Lower lobe of right lung (tissue), 2 donors: ENCODE data around the gene HOXA13. TPM values are rescaled to one million over a fixed set of nuclear protein-coding genes. Genes with fewer than 3 reads are reported as not detected.

ENCODE experiments used
- ATAC-seq, 2 donors: fragments of 200-7000 bp; cut with Tn5 transposase; one replicate each; pipeline ENCODE4 v1.9.1; 2020 to 2022; ENCODE audit warnings: mild to moderate bottlenecking in 2 of 2, moderate library complexity in 2 of 2
- DNase-seq: peaks from one replicate; pipeline ENCODE4 v3.0.0-alpha.2; 2020
- H3K27ac ChIP-seq: fragments of 200-600 bp; one replicate; pipeline ENCODE4 v1.8.0; 2022
- H3K27me3 ChIP-seq: fragments of 200-600 bp; one replicate; pipeline ENCODE4 v1.8.0; 2022; ENCODE audit warnings: low read depth
- H3K36me3 ChIP-seq: fragments of 200-600 bp; one replicate; pipeline ENCODE4 v1.8.0; 2022; ENCODE audit warnings: mild to moderate bottlenecking
- H3K4me1 ChIP-seq: fragments of 200-600 bp; one replicate; pipeline ENCODE4 v1.8.0; 2022
- H3K4me3 ChIP-seq: fragments of 200-600 bp; one replicate; pipeline ENCODE4 v1.8.0; 2022; ENCODE audit warnings: mild to moderate bottlenecking
- H3K9me3 ChIP-seq: fragments of 200-600 bp; one replicate; pipeline ENCODE4 v1.8.0; 2022
- intact Hi-C: fragments of 100-400 bp; cut with DNase I; formaldehyde crosslinking; loops from one replicate; pipeline ENCODE4 v1.11.0; 2022
- total RNA-seq: library from RNA; stranded (reverse); fragmentation: NEBNext Ultra II Directional; extraction: Animal tissue kit (Norgen Biotek cat#: 25700); gene quantifications from one replicate; pipeline ENCODE4 v1.2.1, GENCODE V29; 2021
- TF ChIP-seq, protein P1 (sequence below): fragments of 200-600 bp; IDR thresholded peaks from one replicate; pipeline ENCODE4 v1.8.0; 2022; ENCODE audit warnings: antibody characterized with exemption, mild to moderate bottlenecking
- donor health status: DM: no; HTN: yes; CAD: no; lungs with severe emphysema.

Gene HOXA13
- total RNA-seq, 1 donor from 2014 or later, result not detected

DNA sequence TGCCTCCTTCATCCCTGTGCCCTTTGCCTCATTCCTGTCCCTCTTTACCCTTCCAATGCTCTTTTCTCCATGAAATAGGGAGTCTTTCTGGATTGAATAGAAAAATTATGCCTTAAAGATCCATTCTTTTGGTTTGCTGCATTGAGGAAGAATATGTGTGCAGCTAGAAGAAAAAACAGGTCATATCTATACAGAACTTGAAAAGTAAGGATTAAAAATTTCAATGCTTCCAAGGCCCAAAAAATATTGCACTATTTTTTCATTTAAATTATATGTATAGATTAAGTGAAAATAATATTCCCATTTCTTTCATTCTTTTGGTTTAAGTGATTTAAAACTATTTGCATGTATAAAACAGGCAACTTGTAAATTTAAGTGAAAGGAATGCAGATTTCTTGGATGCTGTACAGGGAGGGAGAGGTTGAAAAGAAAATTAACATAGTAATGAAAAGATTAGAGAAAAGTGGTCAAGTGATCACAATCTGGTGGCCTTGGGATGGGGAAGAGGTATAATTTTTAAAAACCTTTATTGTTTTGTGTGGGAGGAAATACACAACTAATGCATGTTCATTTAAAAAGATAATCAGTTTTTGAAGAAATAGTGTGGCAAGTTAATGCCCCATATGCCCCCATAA lies 24.2 kb upstream of the HOXA13 start:
- Histone ChIP-seq H3K27ac (no peak overlapping the region), H3K9me3 (no peaks in the 10 kb centered on the region), H3K4me1 (no peaks in the 10 kb centered on the region), H3K4me3 (no peak overlapping the region), H3K36me3 (no peaks in the 10 kb centered on the region), H3K27me3 (peaks cover 89% of the 10 kb centered on the region)
- ATAC-seq (no peak), DNase-seq (no peak)
- TF ChIP-seq, protein P1, sequence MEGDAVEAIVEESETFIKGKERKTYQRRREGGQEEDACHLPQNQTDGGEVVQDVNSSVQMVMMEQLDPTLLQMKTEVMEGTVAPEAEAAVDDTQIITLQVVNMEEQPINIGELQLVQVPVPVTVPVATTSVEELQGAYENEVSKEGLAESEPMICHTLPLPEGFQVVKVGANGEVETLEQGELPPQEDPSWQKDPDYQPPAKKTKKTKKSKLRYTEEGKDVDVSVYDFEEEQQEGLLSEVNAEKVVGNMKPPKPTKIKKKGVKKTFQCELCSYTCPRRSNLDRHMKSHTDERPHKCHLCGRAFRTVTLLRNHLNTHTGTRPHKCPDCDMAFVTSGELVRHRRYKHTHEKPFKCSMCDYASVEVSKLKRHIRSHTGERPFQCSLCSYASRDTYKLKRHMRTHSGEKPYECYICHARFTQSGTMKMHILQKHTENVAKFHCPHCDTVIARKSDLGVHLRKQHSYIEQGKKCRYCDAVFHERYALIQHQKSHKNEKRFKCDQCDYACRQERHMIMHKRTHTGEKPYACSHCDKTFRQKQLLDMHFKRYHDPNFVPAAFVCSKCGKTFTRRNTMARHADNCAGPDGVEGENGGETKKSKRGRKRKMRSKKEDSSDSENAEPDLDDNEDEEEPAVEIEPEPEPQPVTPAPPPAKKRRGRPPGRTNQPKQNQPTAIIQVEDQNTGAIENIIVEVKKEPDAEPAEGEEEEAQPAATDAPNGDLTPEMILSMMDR, result no peak
- intact Hi-C loops, result no loop called here

DNA sequence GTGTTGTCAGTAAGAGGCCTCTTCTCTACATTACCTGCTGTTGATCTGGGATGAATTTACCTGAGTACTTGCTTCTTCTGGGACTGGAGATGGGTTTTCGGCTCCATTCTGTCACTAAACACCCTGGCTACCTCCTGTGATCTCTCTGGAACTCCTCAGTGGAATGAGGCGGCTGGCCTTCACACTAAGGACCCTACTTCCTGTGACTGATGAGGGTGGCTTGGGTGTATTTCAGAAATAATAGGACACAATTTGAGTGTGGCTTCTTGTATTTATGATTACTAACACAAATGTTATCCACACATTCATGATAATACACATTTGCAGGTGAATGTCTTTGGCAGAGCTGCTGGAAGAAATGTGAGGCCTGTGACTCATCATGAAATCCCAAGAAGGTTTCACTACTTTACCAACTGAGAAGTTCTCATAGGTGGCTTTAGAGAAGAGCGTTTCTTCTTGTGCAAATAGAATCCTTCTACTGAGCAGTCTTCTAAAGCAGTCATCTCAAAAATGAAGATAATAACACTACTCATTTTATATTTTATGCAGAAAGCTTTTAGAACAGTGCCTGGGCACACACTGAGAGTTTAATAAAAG lies 21.4 kb upstream of the HOXA13 start:
- TF ChIP-seq, protein P1, result no peak
- no peaks in the 10 kb centered on the region for H3K4me1 ChIP-seq
- no peak overlapping the region for H3K27ac ChIP-seq
- H3K4me3 ChIP-seq, result no peak overlapping the region
- peaks cover 92% of the 10 kb centered on the region for H3K27me3 ChIP-seq
- ATAC-seq, result no peak
- no peaks in the 10 kb centered on the region for H3K36me3 ChIP-seq
- H3K9me3 ChIP-seq, result no peaks in the 10 kb centered on the region
- intact Hi-C loops, result no loop called here
- DNase-seq, result no peak

DNA sequence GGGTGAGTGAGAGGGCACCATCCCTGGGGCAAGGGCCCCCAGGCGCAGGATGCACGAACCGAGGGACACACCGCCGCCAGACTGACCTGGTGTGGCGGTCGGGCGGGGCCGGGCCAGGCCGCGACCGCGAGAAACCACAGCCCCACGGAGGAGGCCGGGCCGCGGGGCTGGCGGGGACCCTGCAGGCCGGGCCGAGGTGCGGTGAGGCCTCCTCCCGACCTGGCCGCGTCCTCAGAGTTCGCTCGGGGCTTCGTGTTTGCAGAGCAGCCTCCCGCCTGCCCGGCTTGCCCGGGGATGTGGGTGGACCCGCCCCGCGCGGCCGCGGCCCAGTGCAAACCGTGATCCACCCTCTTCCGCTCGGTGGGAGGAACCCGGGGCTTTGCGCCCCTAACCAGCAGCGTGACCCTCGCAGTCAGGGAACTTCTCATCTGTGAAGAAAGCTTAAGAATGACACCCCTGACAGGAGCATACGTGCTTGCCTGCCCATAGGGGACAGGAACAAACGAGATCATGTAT lies 20.6 kb upstream of the HOXA13 start:
- H3K36me3 ChIP-seq, result no peaks in the 10 kb centered on the region
- DNase-seq, result no peak
- peak in 1 of 2 donors; percentile 29 for ATAC-seq
- intact Hi-C loops, result no loop called here
- H3K27me3 ChIP-seq, result peaks cover 92% of the 10 kb centered on the region
- H3K9me3 ChIP-seq, result no peaks in the 10 kb centered on the region
- TF ChIP-seq, protein P1, result no peak
- no peaks in the 10 kb centered on the region for H3K4me1 ChIP-seq
- H3K4me3 ChIP-seq, result peak overlapping the region; percentile 27
- H3K27ac ChIP-seq, result no peak overlapping the region

DNA sequence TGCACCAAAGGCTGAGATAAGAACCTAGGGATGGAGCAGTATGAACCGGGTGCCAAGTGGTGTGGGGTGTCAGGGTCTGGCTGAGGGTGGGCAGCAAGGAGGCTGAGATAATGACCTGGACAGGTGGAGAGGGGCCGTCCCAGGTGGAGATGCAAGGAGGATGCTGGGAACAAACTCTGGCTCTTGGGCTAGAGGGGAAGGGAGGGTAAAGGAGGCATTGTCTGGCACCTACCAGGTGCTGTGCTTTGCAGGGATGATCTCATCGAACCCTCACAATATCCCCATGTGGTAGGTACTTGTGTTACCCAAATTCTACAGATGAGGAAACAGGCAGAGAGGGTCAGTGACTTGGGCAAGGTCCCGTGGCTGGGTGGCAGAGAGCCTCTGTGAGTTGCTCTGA lies 19.9 kb upstream of the HOXA13 start:
- DNase-seq (no peak), ATAC-seq (no peak)
- H3K9me3 ChIP-seq, result no peaks in the 10 kb centered on the region
- H3K4me1 ChIP-seq, result no peaks in the 10 kb centered on the region
- H3K4me3 ChIP-seq, result no peak overlapping the region
- H3K27ac ChIP-seq, result no peak overlapping the region
- peaks cover 92% of the 10 kb centered on the region for H3K27me3 ChIP-seq
- intact Hi-C loops, result no loop called here
- TF ChIP-seq, protein P1, result no peak
- H3K36me3 ChIP-seq, result no peaks in the 10 kb centered on the region

DNA sequence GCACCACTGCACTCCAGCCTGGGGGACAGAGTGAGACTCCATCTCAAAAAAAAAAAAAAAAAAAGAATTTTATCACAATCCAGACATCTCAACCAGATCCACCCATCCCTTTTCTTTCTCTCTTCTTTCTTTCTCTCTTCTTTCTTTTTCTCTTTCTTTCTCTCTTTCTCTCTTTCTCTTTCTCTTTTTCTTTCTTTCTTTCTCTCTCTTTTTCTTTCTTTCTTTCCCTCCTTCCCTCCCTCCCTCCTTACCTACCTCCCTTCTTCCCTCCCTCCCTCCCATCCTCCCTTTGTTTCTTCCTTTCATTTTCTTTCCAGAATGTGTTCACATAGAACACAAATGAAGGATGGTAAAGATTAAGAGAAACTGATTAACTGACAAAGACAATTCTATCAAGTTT lies 18.1 kb upstream of the HOXA13 start:
- H3K9me3 ChIP-seq, result no peaks in the 10 kb centered on the region
- H3K4me1 ChIP-seq, result peaks cover 7% of the 10 kb centered on the region
- intact Hi-C loops, result no loop called here
- TF ChIP-seq, protein P1, result no peak
- ATAC-seq (no peak), DNase-seq (no peak)
- H3K36me3 ChIP-seq, result no peaks in the 10 kb centered on the region
- peaks cover 92% of the 10 kb centered on the region for H3K27me3 ChIP-seq
- H3K27ac ChIP-seq, result no peak overlapping the region
- no peak overlapping the region for H3K4me3 ChIP-seq
